ENCODE results near the gene TMEM238. TPM values are rescaled to one million over a fixed set of nuclear protein-coding genes. Genes with fewer than 3 reads are reported as not detected.
"Not testable (repeated sequence)": the region's sequence is repeated elsewhere in the genome, so short reads cannot be mapped to it uniquely, and the experiment has no call there.

The TMEM238 gene
- total RNA-seq, 1 donor from 2014 or later: 8.1 TPM

DNA sequence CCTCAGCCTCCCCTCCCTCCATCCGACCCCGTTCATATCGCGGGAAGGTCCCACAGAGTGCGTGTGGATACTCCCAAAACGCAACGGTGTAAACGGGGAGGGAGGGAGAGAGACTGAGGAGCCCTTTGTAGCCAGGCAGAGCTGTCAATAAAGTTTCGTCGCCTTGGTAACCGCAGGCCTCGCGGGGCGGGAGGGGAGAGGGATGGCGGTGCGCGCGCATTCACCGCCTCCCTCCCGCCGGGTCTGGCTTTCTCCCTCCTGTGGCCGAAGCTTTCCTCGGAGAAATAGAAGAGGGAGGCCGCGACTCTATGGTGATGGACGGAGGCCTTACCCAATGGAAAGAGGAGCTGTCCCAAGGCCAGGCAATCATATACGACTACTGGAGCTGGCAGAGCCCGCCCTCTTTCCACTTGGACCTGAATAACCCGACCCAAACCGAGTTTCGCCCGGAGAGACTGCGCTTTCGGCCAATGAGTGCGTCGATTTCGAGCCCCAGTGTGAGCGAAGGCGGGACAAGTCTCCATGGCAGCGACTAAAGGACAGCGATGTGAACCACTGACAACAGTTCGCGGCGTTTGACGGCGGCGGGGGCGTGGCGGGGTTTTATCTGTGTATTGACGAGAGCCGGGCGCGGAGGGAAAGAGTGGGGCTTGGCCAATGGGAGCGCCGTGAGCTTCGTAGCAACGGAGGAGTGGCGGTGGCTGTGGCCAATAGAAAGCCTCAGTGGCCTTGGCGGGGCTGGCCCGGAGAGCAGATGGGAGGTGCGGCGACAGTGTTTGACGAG lies 44.8 kb downstream of the TMEM238 start, which contains the start of gene KMT5C:
KMT5C (plus strand) TSS at position 772 of the 784 bp plus-strand sequence. CDS start 2,061 bp downstream, outside the sequence.
- peaks cover 4% of the 10 kb centered on the region for H3K36me3 Mint-ChIP-seq
- H3K4me3 Mint-ChIP-seq: peak within 1 kb of the TSS; percentile 100
- no peaks in the 10 kb centered on the region for H3K9me3 Mint-ChIP-seq
- DNase-seq (ENCODE audit: extremely low spot score, unreplicated experiment): peak; percentile 100
- TF ChIP-seq CTCF (conservative IDR thresholded peaks at IDR 0.05): peak; percentile 55
- H3K27ac Mint-ChIP-seq: peak within 1 kb of the TSS; percentile 100
- H3K4me1 Mint-ChIP-seq (ENCODE audit: unreplicated experiment): peaks cover 10% of the 10 kb centered on the region
- peaks cover 3% of the 10 kb centered on the region for H3K27me3 Mint-ChIP-seq

- Mint-ChIP-seq H3K27me3 (peaks cover 8% of the 10 kb centered on the region), H3K4me3 (no peak overlapping the region), H3K9me3 (no peaks in the 10 kb centered on the region), H3K36me3 (peaks cover 4% of the 10 kb centered on the region), H3K4me1 (ENCODE audit: unreplicated experiment) (peaks cover 10% of the 10 kb centered on the region), H3K27ac (no peak overlapping the region)
- DNase-seq (ENCODE audit: extremely low spot score, unreplicated experiment): no peak
- TF ChIP-seq CTCF (conservative IDR thresholded peaks at IDR 0.05): no peak
Measured at GRCh38 chr19:55336101-55336500, 48.0 kb downstream of the TMEM238 start.

DNA sequence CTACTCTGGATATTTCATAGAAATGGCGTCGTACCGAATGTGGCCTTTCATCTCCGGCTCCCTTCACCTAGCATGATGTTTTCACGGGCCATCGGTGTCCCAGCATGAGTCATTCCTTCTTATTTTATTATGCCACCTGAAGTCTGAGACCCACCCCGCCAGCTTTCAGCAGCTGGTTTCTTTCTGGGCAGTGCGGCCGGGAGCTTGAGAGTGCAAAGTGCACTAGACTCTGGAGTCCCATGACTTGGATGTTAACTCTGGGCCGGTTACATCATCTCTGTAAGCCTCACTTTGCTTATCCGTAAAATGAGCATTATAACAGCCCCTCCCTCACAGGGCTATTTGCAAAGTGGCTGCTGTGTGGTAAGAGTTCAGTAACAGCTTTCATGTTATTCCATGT lies 50.2 kb downstream of the TMEM238 start:
- DNase-seq (ENCODE audit: extremely low spot score, unreplicated experiment): no peak
- H3K4me3 Mint-ChIP-seq: no peak overlapping the region
- H3K27me3 Mint-ChIP-seq: peaks cover 8% of the 10 kb centered on the region
- H3K36me3 Mint-ChIP-seq: no peaks in the 10 kb centered on the region
- H3K9me3 Mint-ChIP-seq: no peaks in the 10 kb centered on the region
- peak overlapping the region; percentile 54 for H3K27ac Mint-ChIP-seq
- TF ChIP-seq CTCF (conservative IDR thresholded peaks at IDR 0.05): no peak
- H3K4me1 Mint-ChIP-seq (ENCODE audit: unreplicated experiment): peaks cover 5% of the 10 kb centered on the region

DNA sequence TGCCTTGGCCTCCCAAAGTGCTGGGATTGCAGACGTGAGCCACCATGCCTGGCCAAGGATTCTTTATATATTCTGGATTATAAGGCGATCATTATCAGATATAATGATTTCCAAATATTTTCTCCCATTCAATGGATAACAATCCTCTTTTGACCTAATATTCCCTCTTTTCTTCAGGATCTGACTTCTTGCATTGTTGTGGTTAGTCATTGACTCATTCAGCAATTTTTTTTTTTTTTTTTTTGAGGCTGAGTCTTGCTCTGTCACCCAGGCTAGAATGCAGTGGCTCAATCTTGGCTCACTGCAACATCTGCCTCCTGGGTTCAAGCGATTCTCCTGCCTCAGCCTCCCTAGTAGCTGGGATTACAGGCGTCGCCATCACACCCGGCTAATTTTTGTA lies 54.3 kb downstream of the TMEM238 start:
- H3K4me1 Mint-ChIP-seq (ENCODE audit: unreplicated experiment); H3K36me3 Mint-ChIP-seq; H3K27me3 Mint-ChIP-seq; H3K27ac Mint-ChIP-seq; H3K9me3 Mint-ChIP-seq; H3K4me3 Mint-ChIP-seq; DNase-seq (ENCODE audit: extremely low spot score, unreplicated experiment): not testable (repeated sequence)

Other genes starting within 250 kb of the TMEM238 start
- 27.6 and 83.1 TPM in 2 replicates for gene TNNT1, start 235.1 kb downstream of the TMEM238 start, total RNA-seq (ENCODE audit: low replicate concordance)
- 2.1 and 4.3 TPM in 2 replicates for gene TNNI3, start 226.6 kb downstream of the TMEM238 start, total RNA-seq (ENCODE audit: low replicate concordance)
- gene DNAAF3, start 217.7 kb downstream of the TMEM238 start, total RNA-seq (ENCODE audit: low replicate concordance): 5.9 and 12.2 TPM in 2 replicates
- 5.0 and 9.1 TPM in 2 replicates for gene SYT5, start 204.0 kb downstream of the TMEM238 start, total RNA-seq (ENCODE audit: low replicate concordance)
- 3.9 and 4.3 TPM in 2 replicates for gene PTPRH, start 174.8 kb downstream of the TMEM238 start, total RNA-seq (ENCODE audit: low replicate concordance)
- 14.4 and 19.0 TPM in 2 replicates for gene TMEM86B, start 155.5 kb downstream of the TMEM238 start, total RNA-seq (ENCODE audit: low replicate concordance)
- gene PPP6R1, start 125.3 kb downstream of the TMEM238 start, total RNA-seq (ENCODE audit: low replicate concordance): 71.5 and 72.3 TPM in 2 replicates
- 37.8 and 50.7 TPM in 2 replicates for gene HSPBP1, start 104.2 kb downstream of the TMEM238 start, total RNA-seq (ENCODE audit: low replicate concordance)
- 9.8 and 32.3 TPM in 2 replicates for gene BRSK1, start 100.3 kb downstream of the TMEM238 start, total RNA-seq (ENCODE audit: low replicate concordance)
- 1.2 and 1.6 TPM in 2 replicates for gene TMEM150B, start 59.0 kb downstream of the TMEM238 start, total RNA-seq (ENCODE audit: low replicate concordance)
- 26.9 and 32.9 TPM in 2 replicates for gene KMT5C, start 44.4 kb downstream of the TMEM238 start, total RNA-seq (ENCODE audit: low replicate concordance)
- 0.33 and 0.87 TPM in 2 replicates for gene COX6B2, start 29.6 kb downstream of the TMEM238 start, total RNA-seq (ENCODE audit: low replicate concordance)
- gene GARIN5B, start 21.0 kb downstream of the TMEM238 start, total RNA-seq (ENCODE audit: low replicate concordance): not detected in 2 replicates
- gene IL11, start 13.8 kb downstream of the TMEM238 start, total RNA-seq (ENCODE audit: low replicate concordance): 0.46 and 0.48 TPM in 2 replicates
- gene TMEM190, start 7.5 kb downstream of the TMEM238 start, total RNA-seq (ENCODE audit: low replicate concordance): 2.6 and 2.8 TPM in 2 replicates
- gene RPL28, start 1.6 kb upstream of the TMEM238 start, total RNA-seq (ENCODE audit: low replicate concordance): 1,799 and 2,072 TPM in 2 replicates
- 40.7 and 91.3 TPM in 2 replicates for gene UBE2S, start 23.5 kb upstream of the TMEM238 start, total RNA-seq (ENCODE audit: low replicate concordance)
- 0.05 and 0.22 TPM in 2 replicates for gene SHISA7, start 59.0 kb upstream of the TMEM238 start, total RNA-seq (ENCODE audit: low replicate concordance)
- 44.2 and 47.5 TPM in 2 replicates for gene ISOC2, start 77.3 kb upstream of the TMEM238 start, total RNA-seq (ENCODE audit: low replicate concordance)
- gene C19orf85, start 80.5 kb upstream of the TMEM238 start, total RNA-seq (ENCODE audit: low replicate concordance): not detected in 2 replicates
- gene ZNF628, start 92.3 kb upstream of the TMEM238 start, total RNA-seq (ENCODE audit: low replicate concordance): 10.3 and 13.2 TPM in 2 replicates
- 46.5 and 64.3 TPM in 2 replicates for gene NAT14, start 100.9 kb upstream of the TMEM238 start, total RNA-seq (ENCODE audit: low replicate concordance)
- gene SSC5D, start 104.1 kb upstream of the TMEM238 start, total RNA-seq (ENCODE audit: low replicate concordance): 0.83 and 1.5 TPM in 2 replicates
- gene SBK2, start 152.8 kb upstream of the TMEM238 start, total RNA-seq (ENCODE audit: low replicate concordance): 0.75 TPM in 1 of 2 replicates, not detected in the other
- 0.24 and 0.36 TPM in 2 replicates for gene SBK3, start 161.3 kb upstream of the TMEM238 start, total RNA-seq (ENCODE audit: low replicate concordance)
- gene ZNF579, start 196.6 kb upstream of the TMEM238 start, total RNA-seq (ENCODE audit: low replicate concordance): 21.1 and 23.9 TPM in 2 replicates
- gene FIZ1, start 215.2 kb upstream of the TMEM238 start, total RNA-seq (ENCODE audit: low replicate concordance): 18.4 and 22.4 TPM in 2 replicates
- 13.6 and 23.9 TPM in 2 replicates for gene ZNF524, start 216.0 kb upstream of the TMEM238 start, total RNA-seq (ENCODE audit: low replicate concordance)
- 14.6 and 16.2 TPM in 2 replicates for gene ZNF865, start 221.4 kb upstream of the TMEM238 start, total RNA-seq (ENCODE audit: low replicate concordance)
- gene ZNF784, start 240.3 kb upstream of the TMEM238 start, total RNA-seq (ENCODE audit: low replicate concordance): 9.4 and 9.6 TPM in 2 replicates